K562 (cell line): ENCODE results near the gene ARL16. TPM values are rescaled to one million over a fixed set of nuclear protein-coding genes. Genes with fewer than 3 reads are reported as not detected.
A peak's percentile ranks its signal among the peaks of the same experiment; 100 is the strongest.

Source experiments
- GABPB1 ChIP-seq: sonication (generic); formaldehyde crosslinking; IDR thresholded peaks from 2 replicates; pipeline ENCODE4 v1.8.0; 2022; ENCODE audit warnings: mild to moderate bottlenecking, missing genetic modification reagents
- MCM5 ChIP-seq: fragments of 450-650 bp; IDR thresholded peaks from 2 replicates; pipeline ENCODE4 v1.6.1; 2016; ENCODE audit warnings: low read depth
- NBN ChIP-seq: fragments of 450-650 bp; IDR thresholded peaks from 2 replicates; pipeline ENCODE4 v1.6.1; 2016; ENCODE audit warnings: low read depth, mild to moderate bottlenecking
- PTBP1 ChIP-seq: fragments of 200-400 bp; formaldehyde crosslinking; IDR thresholded peaks from 2 replicates; pipeline ENCODE4 v1.6.1; 2017; ENCODE audit warnings: low read depth, low read length
- RAD51 ChIP-seq: fragments of 450-650 bp; IDR thresholded peaks from 2 replicates; pipeline ENCODE4 v1.7.1; 2016; ENCODE audit warnings: low read depth, mild to moderate bottlenecking, borderline replicate concordance
- THRAP3 ChIP-seq: fragments of 450-650 bp; IDR thresholded peaks from 2 replicates; pipeline ENCODE4 v1.6.1; 2016; ENCODE audit warnings: mild to moderate bottlenecking, inconsistent platforms, borderline replicate concordance
- ZFP30 ChIP-seq: fragments of 250-450 bp; sonication (Bioruptor Pico); IDR thresholded peaks from 2 replicates; pipeline ENCODE4 v1.8.0; 2022; ENCODE audit warnings: moderate library complexity, mild to moderate bottlenecking, inconsistent platforms, borderline replicate concordance
- ZFX ChIP-seq: sonication (generic); formaldehyde crosslinking; IDR thresholded peaks from 2 replicates; pipeline ENCODE4 v1.8.0; 2022; ENCODE audit warnings: mild to moderate bottlenecking, missing genetic modification reagents, moderate library complexity
- ZNF561 ChIP-seq: fragments of 450-650 bp; formaldehyde crosslinking; conservative IDR thresholded peaks from 2 replicates; pipeline ENCODE4 v1.4.0; 2020; ENCODE audit warnings: mild to moderate bottlenecking, moderate library complexity
- ZNF764 ChIP-seq: fragments of 250-450 bp; sonication (Bioruptor Pico); IDR thresholded peaks from 2 replicates; pipeline ENCODE4 v1.4.0; 2020; ENCODE audit warnings: low read depth, mild to moderate bottlenecking, moderate library complexity
- polyA plus RNA-seq, 8 experiments: library from polyadenylated mRNA; depleted of rRNA in 4 of 8; stranded (reverse) in 5 of 8; unstranded in 3 of 8; fragments of >200 nt; fragmentation: Nextera tagmentation in 2 of 8; fragmentation: Illumina TruSeq in 1 of 8; extraction: Ambion mirVana in 2 of 8; extraction: Trizol in 1 of 8; gene quantifications; 2 replicates each; pipeline versions ENCODE4 v1.2.1 to v1.2.3, GENCODE V29; 2011 to 2014; ENCODE audit warnings: inconsistent platforms in 1 of 8, missing spikeins in 1 of 8
- total RNA-seq, 7 experiments: library from RNA; depleted of rRNA in 6 of 7; stranded (reverse); fragments of >200 nt in 6 of 7; fragmentation: Illumina TruSeq in 2 of 7; extraction: Trizol in 2 of 7; gene quantifications; 2 replicates each; pipeline versions ENCODE4 v1.2.1 to v1.2.3, GENCODE V29; 2011 to 2021; ENCODE audit warnings: low replicate concordance in 1 of 7
- TF ChIP-seq, protein P1 (sequence below): sonication (generic); formaldehyde crosslinking; IDR thresholded peaks from 2 replicates; pipeline ENCODE4 v1.8.1; 2023; ENCODE audit warnings: missing genetic modification reagents, mild to moderate bottlenecking, borderline replicate concordance
- TF ChIP-seq, protein P2 (sequence below): fragments of 250-450 bp; sonication (Bioruptor Pico); IDR thresholded peaks from 2 replicates; pipeline ENCODE4 v1.4.0; 2020
- TF ChIP-seq, protein P3 (sequence below): fragments of 450-650 bp; IDR thresholded peaks from 2 replicates; pipeline ENCODE4 v1.6.1; 2016; ENCODE audit warnings: low read depth, mild to moderate bottlenecking, moderate library complexity
- TF ChIP-seq, protein P4 (sequence below), 2 experiments: IDR thresholded peaks; 2 replicates each; pipeline ENCODE4 v1.6.1; 2011; ENCODE audit warnings: borderline replicate concordance in 1 of 2, control low read depth in 1 of 2, low read depth in 1 of 2, low read length in 1 of 2, mild to moderate bottlenecking in 1 of 2, mixed read lengths in 1 of 2, moderate library complexity in 1 of 2; ENCODE audit not compliant: insufficient read depth in 1 of 2, insufficient read length in 1 of 2, poor library complexity in 1 of 2, severe bottlenecking in 1 of 2; ENCODE audit errors: extremely low read depth in 1 of 2

The ARL16 gene
- total and polyA plus RNA-seq, 9 of the 15 experiments (the other 6 are each of a cell fraction or from before 2014, with no cell fraction given), result 5.4 to 32.4 (median 22.6) TPM

DNA sequence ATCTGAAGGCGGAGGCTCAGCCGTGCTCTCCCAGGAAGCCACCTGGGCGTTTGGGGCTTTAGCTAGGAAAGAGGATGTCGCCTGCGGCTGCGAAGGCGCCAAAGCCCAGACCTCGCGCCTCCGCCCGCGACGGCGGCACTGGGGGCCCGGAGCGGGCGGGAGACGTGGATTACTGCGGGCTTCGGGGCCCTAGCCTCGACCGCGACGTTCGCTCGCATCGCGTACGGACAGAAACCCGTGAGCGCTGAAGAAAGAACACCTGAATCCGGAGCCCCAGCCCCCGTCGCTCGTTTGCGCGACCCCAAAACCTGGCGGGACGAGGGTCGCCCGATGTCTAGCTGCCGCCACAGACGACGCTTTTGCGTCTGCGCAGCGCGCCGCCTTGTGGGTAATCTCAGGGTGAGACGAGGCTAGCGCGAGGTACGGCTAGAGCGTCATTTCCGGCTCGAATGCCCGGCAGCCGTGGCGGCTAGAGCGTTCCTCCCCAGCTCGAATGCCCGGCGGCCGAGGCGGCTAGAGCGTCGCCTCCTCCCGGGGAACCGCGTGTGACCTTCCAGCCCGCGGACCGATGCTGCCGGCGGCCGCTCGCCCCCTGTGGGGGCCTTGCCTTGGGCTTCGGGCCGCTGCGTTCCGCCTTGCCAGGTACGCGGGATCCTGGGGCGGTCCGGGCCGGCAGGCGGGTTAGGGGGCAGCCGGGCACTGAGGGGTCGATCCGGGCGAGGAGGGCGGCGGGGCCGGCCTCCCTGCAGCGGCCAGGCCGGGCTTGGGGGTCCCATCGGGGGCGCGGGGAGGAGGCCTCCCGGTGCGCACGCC is 19.5 kb upstream of the ARL16 start, which contains the start of gene MRPL12 (continued):
- TF ChIP-seq, protein P1, sequence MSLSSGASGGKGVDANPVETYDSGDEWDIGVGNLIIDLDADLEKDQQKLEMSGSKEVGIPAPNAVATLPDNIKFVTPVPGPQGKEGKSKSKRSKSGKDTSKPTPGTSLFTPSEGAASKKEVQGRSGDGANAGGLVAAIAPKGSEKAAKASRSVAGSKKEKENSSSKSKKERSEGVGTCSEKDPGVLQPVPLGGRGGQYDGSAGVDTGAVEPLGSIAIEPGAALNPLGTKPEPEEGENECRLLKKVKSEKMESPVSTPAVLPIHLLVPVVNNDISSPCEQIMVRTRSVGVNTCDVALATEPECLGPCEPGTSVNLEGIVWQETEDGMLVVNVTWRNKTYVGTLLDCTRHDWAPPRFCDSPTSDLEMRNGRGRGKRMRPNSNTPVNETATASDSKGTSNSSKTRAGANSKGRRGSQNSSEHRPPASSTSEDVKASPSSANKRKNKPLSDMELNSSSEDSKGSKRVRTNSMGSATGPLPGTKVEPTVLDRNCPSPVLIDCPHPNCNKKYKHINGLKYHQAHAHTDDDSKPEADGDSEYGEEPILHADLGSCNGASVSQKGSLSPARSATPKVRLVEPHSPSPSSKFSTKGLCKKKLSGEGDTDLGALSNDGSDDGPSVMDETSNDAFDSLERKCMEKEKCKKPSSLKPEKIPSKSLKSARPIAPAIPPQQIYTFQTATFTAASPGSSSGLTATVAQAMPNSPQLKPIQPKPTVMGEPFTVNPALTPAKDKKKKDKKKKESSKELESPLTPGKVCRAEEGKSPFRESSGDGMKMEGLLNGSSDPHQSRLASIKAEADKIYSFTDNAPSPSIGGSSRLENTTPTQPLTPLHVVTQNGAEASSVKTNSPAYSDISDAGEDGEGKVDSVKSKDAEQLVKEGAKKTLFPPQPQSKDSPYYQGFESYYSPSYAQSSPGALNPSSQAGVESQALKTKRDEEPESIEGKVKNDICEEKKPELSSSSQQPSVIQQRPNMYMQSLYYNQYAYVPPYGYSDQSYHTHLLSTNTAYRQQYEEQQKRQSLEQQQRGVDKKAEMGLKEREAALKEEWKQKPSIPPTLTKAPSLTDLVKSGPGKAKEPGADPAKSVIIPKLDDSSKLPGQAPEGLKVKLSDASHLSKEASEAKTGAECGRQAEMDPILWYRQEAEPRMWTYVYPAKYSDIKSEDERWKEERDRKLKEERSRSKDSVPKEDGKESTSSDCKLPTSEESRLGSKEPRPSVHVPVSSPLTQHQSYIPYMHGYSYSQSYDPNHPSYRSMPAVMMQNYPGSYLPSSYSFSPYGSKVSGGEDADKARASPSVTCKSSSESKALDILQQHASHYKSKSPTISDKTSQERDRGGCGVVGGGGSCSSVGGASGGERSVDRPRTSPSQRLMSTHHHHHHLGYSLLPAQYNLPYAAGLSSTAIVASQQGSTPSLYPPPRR (CRISPR knock-in tag), result 0 out of 2 replicates have a peak, but pooled peaks have one; percentile 5
- TF ChIP-seq NBN, result no peak; the same call in 1 of the 2 replicates
- no peak for TF ChIP-seq ZNF561
- peak; percentile 89 for TF ChIP-seq ZFX
- TF ChIP-seq GABPB1 (CRISPR knock-in tag), result peak; percentile 97
- TF ChIP-seq PTBP1, result no peak
- TF ChIP-seq RAD51, result no peak
- TF ChIP-seq ZNF764 (CRISPR knock-in tag), result no peak
- no peak for TF ChIP-seq MCM5
- no peak for TF ChIP-seq ZFP30 (CRISPR knock-in tag)
- TF ChIP-seq THRAP3, result no peak
- TF ChIP-seq, protein P2, sequence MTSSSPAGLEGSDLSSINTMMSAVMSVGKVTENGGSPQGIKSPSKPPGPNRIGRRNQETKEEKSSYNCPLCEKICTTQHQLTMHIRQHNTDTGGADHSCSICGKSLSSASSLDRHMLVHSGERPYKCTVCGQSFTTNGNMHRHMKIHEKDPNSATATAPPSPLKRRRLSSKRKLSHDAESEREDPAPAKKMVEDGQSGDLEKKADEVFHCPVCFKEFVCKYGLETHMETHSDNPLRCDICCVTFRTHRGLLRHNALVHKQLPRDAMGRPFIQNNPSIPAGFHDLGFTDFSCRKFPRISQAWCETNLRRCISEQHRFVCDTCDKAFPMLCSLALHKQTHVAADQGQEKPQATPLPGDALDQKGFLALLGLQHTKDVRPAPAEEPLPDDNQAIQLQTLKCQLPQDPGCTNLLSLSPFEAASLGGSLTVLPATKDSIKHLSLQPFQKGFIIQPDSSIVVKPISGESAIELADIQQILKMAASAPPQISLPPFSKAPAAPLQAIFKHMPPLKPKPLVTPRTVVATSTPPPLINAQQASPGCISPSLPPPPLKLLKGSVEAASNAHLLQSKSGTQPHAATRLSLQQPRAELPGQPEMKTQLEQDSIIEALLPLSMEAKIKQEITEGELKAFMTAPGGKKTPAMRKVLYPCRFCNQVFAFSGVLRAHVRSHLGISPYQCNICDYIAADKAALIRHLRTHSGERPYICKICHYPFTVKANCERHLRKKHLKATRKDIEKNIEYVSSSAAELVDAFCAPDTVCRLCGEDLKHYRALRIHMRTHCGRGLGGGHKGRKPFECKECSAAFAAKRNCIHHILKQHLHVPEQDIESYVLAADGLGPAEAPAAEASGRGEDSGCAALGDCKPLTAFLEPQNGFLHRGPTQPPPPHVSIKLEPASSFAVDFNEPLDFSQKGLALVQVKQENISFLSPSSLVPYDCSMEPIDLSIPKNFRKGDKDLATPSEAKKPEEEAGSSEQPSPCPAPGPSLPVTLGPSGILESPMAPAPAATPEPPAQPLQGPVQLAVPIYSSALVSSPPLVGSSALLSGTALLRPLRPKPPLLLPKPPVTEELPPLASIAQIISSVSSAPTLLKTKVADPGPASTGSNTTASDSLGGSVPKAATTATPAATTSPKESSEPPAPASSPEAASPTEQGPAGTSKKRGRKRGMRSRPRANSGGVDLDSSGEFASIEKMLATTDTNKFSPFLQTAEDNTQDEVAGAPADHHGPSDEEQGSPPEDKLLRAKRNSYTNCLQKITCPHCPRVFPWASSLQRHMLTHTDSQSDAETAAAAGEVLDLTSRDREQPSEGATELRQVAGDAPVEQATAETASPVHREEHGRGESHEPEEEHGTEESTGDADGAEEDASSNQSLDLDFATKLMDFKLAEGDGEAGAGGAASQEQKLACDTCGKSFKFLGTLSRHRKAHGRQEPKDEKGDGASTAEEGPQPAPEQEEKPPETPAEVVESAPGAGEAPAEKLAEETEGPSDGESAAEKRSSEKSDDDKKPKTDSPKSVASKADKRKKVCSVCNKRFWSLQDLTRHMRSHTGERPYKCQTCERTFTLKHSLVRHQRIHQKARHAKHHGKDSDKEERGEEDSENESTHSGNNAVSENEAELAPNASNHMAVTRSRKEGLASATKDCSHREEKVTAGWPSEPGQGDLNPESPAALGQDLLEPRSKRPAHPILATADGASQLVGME, result no peak; the same call in 1 of the 2 replicates
- TF ChIP-seq, protein P3, sequence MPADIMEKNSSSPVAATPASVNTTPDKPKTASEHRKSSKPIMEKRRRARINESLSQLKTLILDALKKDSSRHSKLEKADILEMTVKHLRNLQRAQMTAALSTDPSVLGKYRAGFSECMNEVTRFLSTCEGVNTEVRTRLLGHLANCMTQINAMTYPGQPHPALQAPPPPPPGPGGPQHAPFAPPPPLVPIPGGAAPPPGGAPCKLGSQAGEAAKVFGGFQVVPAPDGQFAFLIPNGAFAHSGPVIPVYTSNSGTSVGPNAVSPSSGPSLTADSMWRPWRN, result no peak
- TF ChIP-seq, protein P4, sequence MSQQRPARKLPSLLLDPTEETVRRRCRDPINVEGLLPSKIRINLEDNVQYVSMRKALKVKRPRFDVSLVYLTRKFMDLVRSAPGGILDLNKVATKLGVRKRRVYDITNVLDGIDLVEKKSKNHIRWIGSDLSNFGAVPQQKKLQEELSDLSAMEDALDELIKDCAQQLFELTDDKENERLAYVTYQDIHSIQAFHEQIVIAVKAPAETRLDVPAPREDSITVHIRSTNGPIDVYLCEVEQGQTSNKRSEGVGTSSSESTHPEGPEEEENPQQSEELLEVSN (IDR thresholded peaks at IDR 0.05; ENCODE audit: borderline replicate concordance in 1 of 2, extremely low read depth in 1 of 2, insufficient read depth in 1 of 2, insufficient read length in 1 of 2, low read depth in 1 of 2, low read length in 1 of 2, poor library complexity in 1 of 2, severe bottlenecking in 1 of 2), result peak; percentile 69 to 95
